H1 (cell line): ENCODE results near the gene MGMT. TPM values are rescaled to one million over a fixed set of nuclear protein-coding genes. Genes with fewer than 3 reads are reported as not detected.

Experiments
- CTCF ChIA-PET: fragments of 300-600 bp; sonication (Branson Sonifier 250); formaldehyde crosslinking; loops from one replicate; lab custom pipeline; 2021; ENCODE audit not compliant: partially characterized antibody; lab: Charles Lee
- POLR2A ChIA-PET: fragments of 300-600 bp; sonication (Branson Sonifier 250); formaldehyde crosslinking; loops from one replicate; lab custom pipeline; 2021; ENCODE audit warnings: inconsistent platforms; ENCODE audit not compliant: partially characterized antibody; lab: Charles Lee
- DNase-seq, 2 experiments: peaks; one replicate each; pipeline versions ENCODE4 v3.0.0 to v3.0.0-alpha.2; 2010 to 2022; ENCODE audit warnings: low spot score in 2 of 2, low read depth in 1 of 2, mixed read lengths in 1 of 2
- FAIRE-seq: peaks from 2 replicates; lab custom pipeline; 2011; peaks lifted over from hg19 to GRCh38; lab: Jason Lieb, UNC
- H2AFZ ChIP-seq: 2 replicates; pipeline ENCODE4 v1.8.1; 2012; ENCODE audit warnings: low read length, inconsistent platforms
- H2AK5ac ChIP-seq: 2 replicates; pipeline ENCODE4 v1.6.1; 2013; ENCODE audit warnings: low read depth, low read length
- H2BK120ac ChIP-seq: replicated peaks from 2 replicates; pipeline ENCODE3; 2013; ENCODE audit warnings: low read depth, low read length, inconsistent platforms
- H2BK12ac ChIP-seq: 2 replicates; pipeline ENCODE4 v1.6.1; 2013; ENCODE audit warnings: low read depth, low read length
- H2BK15ac ChIP-seq: 2 replicates; pipeline ENCODE4 v1.6.1; 2013; ENCODE audit warnings: low read length
- H2BK20ac ChIP-seq: 2 replicates; pipeline ENCODE4 v1.6.1; 2013; ENCODE audit warnings: low read length
- H2BK5ac ChIP-seq: 2 replicates; pipeline ENCODE4 v1.6.1; 2013; ENCODE audit warnings: low read depth, low read length
- H3K14ac ChIP-seq: 2 replicates; pipeline ENCODE4 v1.6.1; 2013; ENCODE audit warnings: inconsistent platforms; ENCODE audit not compliant: insufficient read length
- H3K18ac ChIP-seq: 2 replicates; pipeline ENCODE4 v1.6.1; 2013; ENCODE audit warnings: low read length; ENCODE audit errors: extremely low read depth
- H3K23ac ChIP-seq: 2 replicates; pipeline ENCODE4 v1.6.1; 2013; ENCODE audit warnings: inconsistent platforms; ENCODE audit not compliant: insufficient read length
- H3K23me2 ChIP-seq: 2 replicates; pipeline ENCODE4 v1.6.1; 2013; ENCODE audit warnings: low read depth, low read length
- H3K27ac ChIP-seq: 2 replicates; pipeline ENCODE4 v1.6.1; 2011; ENCODE audit warnings: low read depth, low read length, inconsistent platforms
- H3K27me3 ChIP-seq, 4 experiments: replicated peaks in 1 of 4; 1 replicate in 1 of 4; 2 replicates in 3 of 4; pipeline versions ENCODE4 v1.6.1 to v1.8.1; 2011 to 2013; ENCODE audit warnings: low read length in 3 of 4, mild to moderate bottlenecking in 3 of 4, inconsistent platforms in 2 of 4, mixed read lengths in 2 of 4, moderate library complexity in 1 of 4; ENCODE audit not compliant: control insufficient read depth in 3 of 4, insufficient read depth in 3 of 4; ENCODE audit errors: extremely low read depth in 1 of 4
- H3K36me3 ChIP-seq, 4 experiments: 2 replicates each; pipeline versions ENCODE4 v1.6.1 to v1.8.1; 2011 to 2013; ENCODE audit warnings: mild to moderate bottlenecking in 4 of 4, low read length in 3 of 4, moderate library complexity in 2 of 4, control low read depth in 1 of 4, inconsistent platforms in 1 of 4; ENCODE audit not compliant: insufficient read depth in 4 of 4, control insufficient read depth in 2 of 4
- H3K4ac ChIP-seq: replicated peaks from 2 replicates; pipeline ENCODE3; 2013; ENCODE audit warnings: low read length, low read depth, mixed read lengths, inconsistent platforms; ENCODE audit not compliant: insufficient read length
- H3K4me1 ChIP-seq, 4 experiments: replicated peaks in 1 of 4; 1 replicate in 1 of 4; 2 replicates in 3 of 4; pipeline versions ENCODE4 v1.6.1 to v1.8.1; 2011 to 2013; ENCODE audit warnings: low read length in 3 of 4, inconsistent platforms in 2 of 4, mixed read lengths in 1 of 4; ENCODE audit not compliant: insufficient read depth in 4 of 4, control insufficient read depth in 3 of 4
- H3K4me2 ChIP-seq, 2 experiments: 2 replicates each; pipeline versions ENCODE4 v1.6.1 to v1.8.1; 2011 to 2013; ENCODE audit warnings: low read depth in 2 of 2, low read length in 2 of 2, control low read depth in 1 of 2, inconsistent platforms in 1 of 2, mild to moderate bottlenecking in 1 of 2; ENCODE audit not compliant: insufficient read depth in 1 of 2
- H3K4me3 ChIP-seq, 4 experiments: fragments of 200-600, 300-600 bp in 1 of 4; sonication (generic), shearing (Covaris generic), sonication (Bioruptor Twin) in 1 of 4; 2 replicates each; pipeline versions ENCODE4 v1.5.1 to v1.8.1; 2011 to 2016; ENCODE audit warnings: low read length in 4 of 4, low read depth in 3 of 4, control low read depth in 2 of 4, inconsistent platforms in 2 of 4, mild to moderate bottlenecking in 2 of 4, mixed read lengths in 1 of 4, moderate library complexity in 1 of 4; ENCODE audit not compliant: insufficient read depth in 2 of 4; ENCODE audit errors: extremely low read depth in 1 of 4
- H3K56ac ChIP-seq: replicated peaks from 2 replicates; pipeline ENCODE3; 2013; ENCODE audit warnings: low read depth, mild to moderate bottlenecking, mixed read lengths, low read length, inconsistent platforms; ENCODE audit not compliant: insufficient read length
- H3K79me1 ChIP-seq: 2 replicates; pipeline ENCODE4 v1.6.1; 2013; ENCODE audit warnings: low read depth, low read length, control low read depth
- H3K79me2 ChIP-seq, 2 experiments: 2 replicates each; pipeline versions ENCODE4 v1.6.1 to v1.8.1; 2012 to 2013; ENCODE audit warnings: low read length in 2 of 2, mild to moderate bottlenecking in 2 of 2, inconsistent platforms in 1 of 2; ENCODE audit not compliant: insufficient read depth in 2 of 2, control insufficient read depth in 1 of 2
- H3K9ac ChIP-seq, 4 experiments: replicated peaks in 1 of 4; 1 replicate in 1 of 4; 2 replicates in 3 of 4; pipeline versions ENCODE4 v1.6.1 to v1.8.1; 2011 to 2013; ENCODE audit warnings: low read depth in 3 of 4, low read length in 3 of 4, control low read depth in 2 of 4, mild to moderate bottlenecking in 2 of 4, moderate library complexity in 2 of 4, inconsistent platforms in 1 of 4; ENCODE audit errors: extremely low read depth in 1 of 4
- H3K9me3 ChIP-seq, 2 experiments: 2 replicates each; pipeline versions ENCODE4 v1.6.1 to v1.8.1; 2012 to 2013; ENCODE audit warnings: mild to moderate bottlenecking in 2 of 2, moderate library complexity in 2 of 2, control low read depth in 1 of 2, inconsistent platforms in 1 of 2, low read depth in 1 of 2, low read length in 1 of 2, mixed read lengths in 1 of 2; ENCODE audit not compliant: insufficient read depth in 2 of 2
- H4K20me1 ChIP-seq, 2 experiments: replicated peaks in 1 of 2; 2 replicates each; pipeline versions ENCODE3 to v1.8.1; 2011 to 2013; ENCODE audit warnings: inconsistent platforms in 2 of 2, low read length in 2 of 2, mild to moderate bottlenecking in 1 of 2; ENCODE audit not compliant: insufficient read depth in 2 of 2, control insufficient read depth in 1 of 2
- H4K5ac ChIP-seq: 2 replicates; pipeline ENCODE4 v1.6.1; 2013; ENCODE audit warnings: low read length, low read depth, mixed read lengths, inconsistent platforms; ENCODE audit not compliant: insufficient read length
- H4K8ac ChIP-seq: 2 replicates; pipeline ENCODE4 v1.8.0; 2013; ENCODE audit warnings: mild to moderate bottlenecking, moderate library complexity, low read length, inconsistent platforms; ENCODE audit not compliant: insufficient read depth; ENCODE audit errors: extremely low read depth
- H4K91ac ChIP-seq: replicated peaks from 2 replicates; pipeline ENCODE3; 2013; ENCODE audit warnings: low read length, mixed read lengths, inconsistent platforms; ENCODE audit not compliant: insufficient read length
- ASH2L ChIP-seq: fragments of 200-600, 300-600 bp; sonication (generic); IDR thresholded peaks from one replicate; pipeline ENCODE4 v1.7.1; 2017; ENCODE audit warnings: low read length
- CBX8 ChIP-seq: fragments of 300-800, 300-1000 bp; sonication (generic); IDR thresholded peaks from 2 replicates; pipeline ENCODE4 v1.7.1; 2016; ENCODE audit warnings: low read depth, low read length, borderline replicate concordance
- EGR1 ChIP-seq: IDR thresholded peaks from 2 replicates; pipeline ENCODE4 v1.6.1; 2011; ENCODE audit warnings: low read depth, low read length, borderline replicate concordance
- EP300 ChIP-seq, 2 experiments: IDR thresholded peaks; 1 replicate in 1 of 2; 2 replicates in 1 of 2; pipeline ENCODE4 v1.6.1; 2011 to 2012; ENCODE audit warnings: low read depth in 2 of 2, low read length in 2 of 2, mild to moderate bottlenecking in 2 of 2, borderline replicate concordance in 1 of 2, inconsistent platforms in 1 of 2, moderate library complexity in 1 of 2
- HDAC6 ChIP-seq: IDR thresholded peaks from one replicate; pipeline ENCODE4 v1.7.1; 2012; ENCODE audit warnings: low read depth, mild to moderate bottlenecking, inconsistent platforms, low read length, moderate library complexity
- MAX ChIP-seq: IDR thresholded peaks from 2 replicates; pipeline ENCODE4 v1.6.1; 2012; ENCODE audit warnings: inconsistent platforms
- SP2 ChIP-seq: IDR thresholded peaks from 2 replicates; pipeline ENCODE4 v1.6.1; 2012; ENCODE audit warnings: mild to moderate bottlenecking, low read length, inconsistent platforms
- TAF1 ChIP-seq: IDR thresholded peaks from 2 replicates; pipeline ENCODE4 v1.6.1; 2011; ENCODE audit warnings: mild to moderate bottlenecking, low read depth, low read length
- WGBS, 2 experiments: shearing (Covaris generic) in 1 of 2; methylation state at CpG; one replicate each; pipeline versions ENCODE4 v1.1.6 to v1.1.7; 2013 to 2015; ENCODE audit warnings: low lambda C conversion rate in 2 of 2, mixed read lengths in 2 of 2, inconsistent platforms in 1 of 2, low coverage in 1 of 2, missing lambda C conversion rate in 1 of 2; ENCODE audit not compliant: insufficient replicate concordance in 2 of 2, insufficient coverage in 1 of 2, insufficient read length in 1 of 2; ENCODE audit errors: extremely low coverage in 1 of 2, missing lambda C conversion rate in 1 of 2; 5-methylcytosine and 5-hydroxymethylcytosine counted together
- polyA plus RNA-seq, 7 experiments: library from polyadenylated mRNA; depleted of rRNA in 3 of 7; stranded (reverse) in 5 of 7; unstranded in 2 of 7; fragments of >200 nt in 5 of 7; fragments of 200-250 nt in 2 of 7; gene quantifications; 1 replicate in 5 of 7; 2 replicates in 1 of 7; 4 replicates in 1 of 7; pipeline versions ENCODE4 v1.2.1 to v1.2.3, GENCODE V29; 2011 to 2013; ENCODE audit warnings: missing spikeins in 2 of 7, mixed read lengths in 2 of 7
- total RNA-seq: library from RNA; stranded (reverse); fragmentation: NEBNext Ultra II Directional; extraction: Animal tissue kit (Norgen Biotek cat#: 25700); gene quantifications from 2 replicates; pipeline ENCODE4 v1.2.1, GENCODE V29; 2021

MGMT gene
- total and polyA plus RNA-seq, 2 of the 8 experiments (the other 6 are each of a cell fraction or from before 2014, with no cell fraction given): 9.9 to 10.7 TPM

GRCh38 chr10:129502448-129502847 lies 35.4 kb downstream of the MGMT start:
- no peak overlapping the region for H2BK12ac ChIP-seq
- no peak overlapping the region for H4K8ac ChIP-seq
- no peak overlapping the region for H3K9ac ChIP-seq
- no peak overlapping the region for H3K56ac ChIP-seq
- H3K18ac ChIP-seq: no peak overlapping the region
- H3K4me2 ChIP-seq: no peak overlapping the region
- H3K14ac ChIP-seq: no peak overlapping the region
- no peak overlapping the region for H2BK120ac ChIP-seq
- H3K27ac ChIP-seq: no peak overlapping the region
- peaks cover 0 to 2% of the 10 kb centered on the region in 2 experiments for H4K20me1 ChIP-seq
- H3K4me1 ChIP-seq: no peaks in the 10 kb centered on the region
- no peaks in the 10 kb centered on the region for H3K27me3 ChIP-seq
- POLR2A ChIA-PET: no interaction called here
- no peak overlapping the region for H4K91ac ChIP-seq
- no peak overlapping the region for H2BK5ac ChIP-seq
- TF ChIP-seq SP2: no peak
- no peak for TF ChIP-seq EP300 (IDR thresholded peaks at IDR 0.05; ENCODE audit: borderline replicate concordance in 1 of 2, low read depth in 2 of 2, low read length in 2 of 2)
- no peak for TF ChIP-seq TAF1
- no peak for TF ChIP-seq EGR1
- TF ChIP-seq CBX8: no peak
- no peak for TF ChIP-seq ASH2L
- no peak for TF ChIP-seq HDAC6
- TF ChIP-seq MAX: no peak
- TF ChIP-seq, all 59 proteins: peak for 0
- DNase-seq (no peak), FAIRE-seq (no peak)
- Histone ChIP-seq H3K79me1 (no peaks in the 10 kb centered on the region; the same call in 1 of the 2 replicates), H3K9me3 (peaks cover 5 to 14% of the 10 kb centered on the region in 2 experiments), H3K36me3 (no peaks in the 10 kb centered on the region; a peak in 1 of 8 replicates), H3K23ac (no peak overlapping the region), H2AK5ac (no peak overlapping the region), H2BK15ac (no peak overlapping the region), H3K4ac (no peak overlapping the region), H4K5ac (no peak overlapping the region), H2AFZ (no peak overlapping the region), H2BK20ac (no peak overlapping the region), H3K4me3 (no peak overlapping the region), H3K23me2 (no peaks in the 10 kb centered on the region), H3K79me2 (no peaks in the 10 kb centered on the region)
- 76% methylated on average over 5 of the region's 5 CpGs; no CpG with 5 or more reads in 1 of the 2 experiments for WGBS, 2 experiments
- CTCF ChIA-PET: interaction anchor here (1.4 kb wide), 1 partner anchor 11 kb away, joined by 4 read pairs; no protein-coding TSS in a partner anchor
